Body of pancreas (tissue), 4 donors: ENCODE results near the gene DPH6. TPM values are rescaled to one million over a fixed set of nuclear protein-coding genes. Genes with fewer than 3 reads are reported as not detected.

ENCODE experiments used
- ATAC-seq: fragments of 150-250 bp; one replicate; pipeline ENCODE4 v1.9.1; 2016
- DNase-seq, 4 donors: peaks; one replicate each; pipeline ENCODE4 v3.0.0-alpha.2; 2019
- H3K27ac ChIP-seq, 4 donors: fragments of 200-600 bp; sonication (generic); 1 replicate in 3 of 4; 2 replicates in 1 of 4; pipeline versions ENCODE4 v1.5.1 to v1.6.1; 2016 to 2019; ENCODE audit warnings: mild to moderate bottlenecking in 1 of 4, mixed read lengths in 1 of 4, moderate library complexity in 1 of 4
- H3K27me3 ChIP-seq, 2 donors: fragments of 200-600 bp; sonication (generic); one replicate each; pipeline ENCODE4 v1.6.0; 2016; ENCODE audit warnings: mild to moderate bottlenecking in 1 of 2
- H3K36me3 ChIP-seq, 2 donors: fragments of 200-600 bp; sonication (generic); replicated peaks in 1 of 2; 2 replicates each; pipeline ENCODE4 v1.5.1; 2016; ENCODE audit warnings: low read depth in 2 of 2; ENCODE audit not compliant: insufficient read depth in 1 of 2
- H3K4me1 ChIP-seq: fragments of 200-600 bp; sonication (generic); one replicate; pipeline ENCODE4 v1.6.0; 2016
- H3K4me3 ChIP-seq, 2 donors: fragments of 200-600 bp; sonication (generic); 1 replicate in 1 of 2; 2 replicates in 1 of 2; pipeline ENCODE4 v1.5.1; 2016 to 2019
- H3K9me3 ChIP-seq, 3 donors: fragments of 200-600 bp; sonication (generic); 1 replicate in 2 of 3; 2 replicates in 1 of 3; pipeline ENCODE4 v1.5.1; 2016
- CTCF ChIP-seq, 7 experiments: fragments of 450-650 bp in 4 of 7; fragments of 200-600 bp in 3 of 7; sonication (generic) in 3 of 7; IDR thresholded peaks; one replicate each; pipeline ENCODE4 v1.5.1; 2016 to 2019; ENCODE audit warnings: antibody characterized with exemption in 7 of 7
- POLR2A ChIP-seq, 3 donors: fragments of 450-650 bp; IDR thresholded peaks; one replicate each; pipeline ENCODE4 v1.6.1; 2016; ENCODE audit warnings: antibody characterized with exemption in 3 of 3, mild to moderate bottlenecking in 2 of 3
- WGBS, 2 donors: methylation state at CpG; one replicate each; pipeline ENCODE4 v1.1.5; 2017; 5-methylcytosine and 5-hydroxymethylcytosine counted together
- intact Hi-C: fragments of 100-400 bp; cut with DNase I; formaldehyde crosslinking; loops from one replicate; pipeline ENCODE4 v1.15.1; 2023
- microRNA-seq, 2 donors: library from miRNA; unstranded; fragments of <30 nt; microRNA quantifications; one replicate each; pipeline ENCODE4, GENCODE V29; 2016; ENCODE audit warnings: borderline number of aligned reads in 2 of 2, borderline replicate concordance in 2 of 2
- small RNA-seq: library from RNA; depleted of rRNA; stranded (forward); fragments of <200 nt; gene quantifications from one replicate; pipeline ENCODE3, GENCODE V24; 2016
- total RNA-seq, 2 donors: library from RNA; depleted of rRNA; stranded (reverse); fragments of >200 nt; gene quantifications; one replicate each; pipeline ENCODE4 v1.1.0, GENCODE V29; 2016

The DPH6 gene
- total RNA-seq, 2 donors from 2014 or later, result 10.9 to 18.9 TPM

GRCh38 chr15:35323141-35323540 is 222.8 kb downstream of the DPH6 start:
- DNase-seq (no peak), ATAC-seq (no peak)
- Histone ChIP-seq H3K27me3 (no peaks in the 10 kb centered on the region), H3K36me3 (no peaks in the 10 kb centered on the region), H3K27ac (no peak overlapping the region), H3K4me1 (no peaks in the 10 kb centered on the region), H3K9me3 (no peaks in the 10 kb centered on the region), H3K4me3 (no peak overlapping the region)
- TF ChIP-seq CTCF (IDR thresholded peaks at IDR 0.05) (no peak), POLR2A (IDR thresholded peaks at IDR 0.05) (no peak)
- intact Hi-C loops, result no loop called here

GRCh38 chr15:35321926-35322325 is 224.0 kb downstream of the DPH6 start:
- Histone ChIP-seq H3K4me1 (no peaks in the 10 kb centered on the region), H3K36me3 (no peaks in the 10 kb centered on the region), H3K9me3 (no peaks in the 10 kb centered on the region), H3K27ac (no peak overlapping the region), H3K4me3 (no peak overlapping the region), H3K27me3 (no peaks in the 10 kb centered on the region)
- 92 to 95% methylated on average over 2 of the region's 2 CpGs for WGBS, 2 donors
- no peak for TF ChIP-seq CTCF (IDR thresholded peaks at IDR 0.05)
- TF ChIP-seq POLR2A (IDR thresholded peaks at IDR 0.05), result no peak
- ATAC-seq (no peak), DNase-seq (no peak)
- intact Hi-C loops, result no loop called here

GRCh38 chr15:35320911-35321310 is 225.1 kb downstream of the DPH6 start:
- H3K4me1 ChIP-seq, result no peaks in the 10 kb centered on the region
- no peaks in the 10 kb centered on the region for H3K9me3 ChIP-seq
- no peaks in the 10 kb centered on the region for H3K27me3 ChIP-seq
- H3K36me3 ChIP-seq, result no peaks in the 10 kb centered on the region
- no peak for DNase-seq
- H3K4me3 ChIP-seq, result no peak overlapping the region
- TF ChIP-seq POLR2A (IDR thresholded peaks at IDR 0.05), result no peak
- no peak for TF ChIP-seq CTCF (IDR thresholded peaks at IDR 0.05)
- H3K27ac ChIP-seq, result no peak overlapping the region
- ATAC-seq, result no peak
- intact Hi-C loops, result no loop called here

Small RNA genes within 50 kb of the gene (microRNA-seq; reads per million reads assigned to microRNA genes)
- 0 reads per million in 2 donors for gene MIR3942

Small RNA genes within 50 kb of the gene (small RNA-seq; reads per million reads assigned to genes)
- gene AC019288.1, result not detected
- gene MIR3942, result not detected
